BLaER1 treated with 17β-estradiol and CSF1 and Interleukin-3, amounts not matched to agents 10 nM and 100 nM (cell line): ENCODE results near the gene ALKBH5.

Experiments used
- H3K27ac ChIP-seq, 11 experiments: shearing (Covaris generic); formaldehyde crosslinking; 2 replicates each; pipeline ENCODE4 v1.8.1; 2022
- H3K27me3 ChIP-seq, 11 experiments: shearing (Covaris generic); formaldehyde crosslinking; 2 replicates each; pipeline ENCODE4 v1.8.1; 2022
- H3K36me3 ChIP-seq, 11 experiments: shearing (Covaris generic); formaldehyde crosslinking; 2 replicates each; pipeline ENCODE4 v1.8.1; 2022
- H3K4me1 ChIP-seq, 10 experiments: shearing (Covaris generic); formaldehyde crosslinking; 2 replicates each; pipeline ENCODE4 v1.8.1; 2022
- H3K4me2 ChIP-seq, 11 experiments: shearing (Covaris generic); formaldehyde crosslinking; 2 replicates each; pipeline ENCODE4 v1.8.1; 2022
- H3K4me3 ChIP-seq, 10 experiments: shearing (Covaris generic); formaldehyde crosslinking; 2 replicates each; pipeline ENCODE4 v1.8.1; 2022
- H3K9ac ChIP-seq, 11 experiments: shearing (Covaris generic); formaldehyde crosslinking; 2 replicates each; pipeline ENCODE4 v1.8.1; 2022
- H3K9me3 ChIP-seq, 11 experiments: shearing (Covaris generic); formaldehyde crosslinking; replicated peaks in 1 of 11; 2 replicates each; pipeline ENCODE4 v1.8.1; 2022
- H4K20me1 ChIP-seq, 11 experiments: shearing (Covaris generic); formaldehyde crosslinking; 2 replicates each; pipeline ENCODE4 v1.8.1; 2022
- Cebpa-rat ChIP-seq, 11 experiments: shearing (Covaris generic); IDR thresholded peaks; 2 replicates each; pipeline ENCODE4 v1.8.1; 2022

ALKBH5 gene

GRCh38 chr17:18163547-18163946, 20.1 kb upstream of the ALKBH5 start:
- no peak for TF ChIP-seq Cebpa-rat (IDR thresholded peaks at IDR 0.05)
- no peak overlapping the region for H3K4me2 ChIP-seq
- no peaks in the 10 kb centered on the region; a peak in 2 of 22 replicates for H4K20me1 ChIP-seq
- H3K4me1 ChIP-seq: peaks cover 4 to 22% (median 15%) of the 10 kb centered on the region in 10 experiments
- no peak overlapping the region for H3K9ac ChIP-seq
- peaks cover 0 to 10% (median 9%) of the 10 kb centered on the region in 11 experiments; a peak in 11 of 22 replicates for H3K9me3 ChIP-seq
- H3K27ac ChIP-seq: no peak overlapping the region
- H3K27me3 ChIP-seq: no peaks in the 10 kb centered on the region
- H3K36me3 ChIP-seq: no peaks in the 10 kb centered on the region
- H3K4me3 ChIP-seq: no peak overlapping the region

- Histone ChIP-seq H4K20me1 (no peaks in the 10 kb centered on the region; a peak in 2 of 22 replicates), H3K9ac (no peak overlapping the region), H3K36me3 (no peaks in the 10 kb centered on the region), H3K27me3 (no peaks in the 10 kb centered on the region), H3K9me3 (peaks cover 0 to 10% (median 9%) of the 10 kb centered on the region in 11 experiments; a peak in 11 of 22 replicates), H3K4me3 (no peak overlapping the region), H3K27ac (no peak overlapping the region), H3K4me2 (no peak overlapping the region), H3K4me1 (peaks cover 0 to 5% (median 0%) of the 10 kb centered on the region in 10 experiments; a peak in 4 of 20 replicates)
- TF ChIP-seq Cebpa-rat (IDR thresholded peaks at IDR 0.05): no peak
Observed at GRCh38 chr17:18166894-18167293, 16.7 kb upstream of the ALKBH5 start.

- Histone ChIP-seq H3K9ac (no peak overlapping the region), H4K20me1 (no peaks in the 10 kb centered on the region; a peak in 2 of 22 replicates), H3K27ac (no peak overlapping the region), H3K27me3 (no peaks in the 10 kb centered on the region), H3K4me3 (no peak overlapping the region), H3K4me2 (no peak overlapping the region), H3K4me1 (peaks cover 0 to 7% (median 0%) of the 10 kb centered on the region in 10 experiments; a peak in 4 of 20 replicates), H3K36me3 (no peaks in the 10 kb centered on the region), H3K9me3 (peaks cover 0 to 10% (median 9%) of the 10 kb centered on the region in 11 experiments; a peak in 11 of 22 replicates)
- TF ChIP-seq Cebpa-rat (IDR thresholded peaks at IDR 0.05): no peak
Observed at GRCh38 chr17:18167421-18167820, 16.2 kb upstream of the ALKBH5 start.

GRCh38 chr17:18172531-18173278, 10.9 kb upstream of the ALKBH5 start:
- H3K27ac ChIP-seq: no peak overlapping the region
- H4K20me1 ChIP-seq: no peaks in the 10 kb centered on the region
- peaks cover 0 to 1% (median 0%) of the 10 kb centered on the region in 11 experiments; a peak in 3 of 22 replicates for H3K9me3 ChIP-seq
- H3K4me1 ChIP-seq: peaks cover 0 to 39% (median 14%) of the 10 kb centered on the region in 10 experiments; a peak in 15 of 20 replicates
- no peak overlapping the region for H3K4me3 ChIP-seq
- peak overlapping the region in 3 of 11 experiments; percentile 31 to 68 (median 53); a peak in 5 of 22 replicates for H3K4me2 ChIP-seq
- no peak for TF ChIP-seq Cebpa-rat (IDR thresholded peaks at IDR 0.05)
- no peaks in the 10 kb centered on the region for H3K27me3 ChIP-seq
- no peak overlapping the region for H3K9ac ChIP-seq
- no peaks in the 10 kb centered on the region for H3K36me3 ChIP-seq

- Histone ChIP-seq H3K4me2 (no peak overlapping the region), H3K4me3 (no peak overlapping the region), H4K20me1 (no peaks in the 10 kb centered on the region), H3K4me1 (peaks cover 0 to 39% (median 14%) of the 10 kb centered on the region in 10 experiments; a peak in 15 of 20 replicates), H3K27me3 (no peaks in the 10 kb centered on the region), H3K9ac (no peak overlapping the region), H3K9me3 (no peaks in the 10 kb centered on the region), H3K27ac (no peak overlapping the region), H3K36me3 (no peaks in the 10 kb centered on the region)
- TF ChIP-seq Cebpa-rat (IDR thresholded peaks at IDR 0.05): no peak
Observed at GRCh38 chr17:18173740-18174139, 9.9 kb upstream of the ALKBH5 start.

GRCh38 chr17:18176176-18176575, 7.5 kb upstream of the ALKBH5 start:
- H3K4me2 ChIP-seq: peak overlapping the region; percentile 2 to 72 (median 24); a peak in 13 of 22 replicates
- no peaks in the 10 kb centered on the region for H3K36me3 ChIP-seq
- no peaks in the 10 kb centered on the region for H4K20me1 ChIP-seq
- no peak for TF ChIP-seq Cebpa-rat (IDR thresholded peaks at IDR 0.05)
- peaks cover 0 to 42% (median 14%) of the 10 kb centered on the region in 10 experiments; a peak in 15 of 20 replicates for H3K4me1 ChIP-seq
- H3K27me3 ChIP-seq: no peaks in the 10 kb centered on the region
- peak overlapping the region in 1 of 11 experiments; percentile 8; a peak in 1 of 22 replicates for H3K9ac ChIP-seq
- H3K4me3 ChIP-seq: no peak overlapping the region
- peak overlapping the region in 2 of 11 experiments; percentile 1 to 2; a peak in 2 of 22 replicates for H3K27ac ChIP-seq
- H3K9me3 ChIP-seq: no peaks in the 10 kb centered on the region

GRCh38 chr17:18177133-18177532, 6.5 kb upstream of the ALKBH5 start:
- no peak for TF ChIP-seq Cebpa-rat (IDR thresholded peaks at IDR 0.05)
- H3K27me3 ChIP-seq: no peaks in the 10 kb centered on the region
- H3K4me1 ChIP-seq: peaks cover 7 to 48% (median 23%) of the 10 kb centered on the region in 10 experiments
- no peaks in the 10 kb centered on the region for H3K36me3 ChIP-seq
- H3K4me3 ChIP-seq: no peak overlapping the region
- no peaks in the 10 kb centered on the region for H3K9me3 ChIP-seq
- no peak overlapping the region; a peak in 1 of 22 replicates for H3K9ac ChIP-seq
- no peak overlapping the region for H3K27ac ChIP-seq
- H4K20me1 ChIP-seq: no peaks in the 10 kb centered on the region
- H3K4me2 ChIP-seq: no peak overlapping the region

- H3K4me2 ChIP-seq: no peak overlapping the region
Observed at GRCh38 chr17:18177722-18178121, 5.9 kb upstream of the ALKBH5 start.

GRCh38 chr17:18179196-18179595, 4.4 kb upstream of the ALKBH5 start:
- no peaks in the 10 kb centered on the region for H3K27me3 ChIP-seq
- no peak for TF ChIP-seq Cebpa-rat (IDR thresholded peaks at IDR 0.05)

More at GRCh38 chr17:18177722-18178121, 5.9 kb upstream of the ALKBH5 start:
- H3K4me3 ChIP-seq: no peak overlapping the region
- H3K36me3 ChIP-seq: no peaks in the 10 kb centered on the region
- no peak overlapping the region for H3K9ac ChIP-seq
- H3K27me3 ChIP-seq: no peaks in the 10 kb centered on the region
- no peak for TF ChIP-seq Cebpa-rat (IDR thresholded peaks at IDR 0.05)
- H4K20me1 ChIP-seq: no peaks in the 10 kb centered on the region
- H3K27ac ChIP-seq: no peak overlapping the region
- no peaks in the 10 kb centered on the region for H3K9me3 ChIP-seq
- peaks cover 13 to 47% (median 29%) of the 10 kb centered on the region in 10 experiments for H3K4me1 ChIP-seq

More at GRCh38 chr17:18179196-18179595, 4.4 kb upstream of the ALKBH5 start:
- Histone ChIP-seq H3K4me2 (no peak overlapping the region), H3K4me3 (no peak overlapping the region), H3K9me3 (no peaks in the 10 kb centered on the region), H3K36me3 (no peaks in the 10 kb centered on the region), H3K4me1 (peaks cover 13 to 37% (median 28%) of the 10 kb centered on the region in 10 experiments), H3K27ac (no peak overlapping the region), H3K9ac (no peak overlapping the region), H4K20me1 (peaks cover under 1 to 4% (median 2%) of the 10 kb centered on the region in 11 experiments; a peak in 16 of 22 replicates)
